ENCODE measurements around the gene SPATS2.

Gene SPATS2

GRCh38 chr12:49541140-49541861 is 174.0 kb downstream of the SPATS2 start:
- no peak for DNase-seq (ENCODE audit: low read depth)

- DNase-seq (ENCODE audit: low read depth), result no peak
Measured at GRCh38 chr12:49541911-49542505, 174.7 kb downstream of the SPATS2 start.

- no peak for DNase-seq (ENCODE audit: low read depth)
Measured at GRCh38 chr12:49542592-49543160, 175.4 kb downstream of the SPATS2 start.

GRCh38 chr12:49543221-49543913 is 176.1 kb downstream of the SPATS2 start:
- DNase-seq (ENCODE audit: low read depth), result no peak

GRCh38 chr12:49543914-49544815 is 176.9 kb downstream of the SPATS2 start:
- no peak for DNase-seq (ENCODE audit: low read depth)

GRCh38 chr12:49545815-49546214 is 178.6 kb downstream of the SPATS2 start:
- DNase-seq (ENCODE audit: low read depth), result no peak

- DNase-seq (ENCODE audit: low read depth), result no peak
Measured at GRCh38 chr12:49546481-49546880, 179.2 kb downstream of the SPATS2 start.

GRCh38 chr12:49547090-49547690 is 179.9 kb downstream of the SPATS2 start:
- no peak for DNase-seq (ENCODE audit: low read depth)

GRCh38 chr12:49548481-49548821 is 181.2 kb downstream of the SPATS2 start:
- no peak for DNase-seq (ENCODE audit: low read depth)

GRCh38 chr12:49548822-49549648 is 181.8 kb downstream of the SPATS2 start:
- DNase-seq (ENCODE audit: low read depth), result no peak

GRCh38 chr12:49549735-49550692 is 182.8 kb downstream of the SPATS2 start:
- no peak for DNase-seq (ENCODE audit: low read depth)

GRCh38 chr12:49550693-49551252 is 183.5 kb downstream of the SPATS2 start:
- DNase-seq (ENCODE audit: low read depth), result no peak

- no peak for DNase-seq (ENCODE audit: low read depth)
Measured at GRCh38 chr12:49552014-49552413, 184.8 kb downstream of the SPATS2 start.

- DNase-seq (ENCODE audit: low read depth), result no peak
Measured at GRCh38 chr12:49552425-49552824, 185.2 kb downstream of the SPATS2 start.

- DNase-seq (ENCODE audit: low read depth), result no peak
Measured at GRCh38 chr12:49552899-49553298, 185.6 kb downstream of the SPATS2 start.

- DNase-seq (ENCODE audit: low read depth), result no peak
Measured at GRCh38 chr12:49553512-49554088, 186.3 kb downstream of the SPATS2 start.

GRCh38 chr12:49554266-49554665 is 187.0 kb downstream of the SPATS2 start:
- DNase-seq (ENCODE audit: low read depth), result no peak

- no peak for DNase-seq (ENCODE audit: low read depth)
Measured at GRCh38 chr12:49555631-49556390, 188.5 kb downstream of the SPATS2 start.

Measured in activated T-helper 9 cell treated with anti-CD3 and anti-CD28 coated beads, Interleukin-2, amount 50 U/mL, for 16 hours (primary cell).